GM11168 (cell line): ENCODE measurements around the gene RFPL4AL1.

Experiments used
- in situ Hi-C: fragments of 300-500 bp; cut with MboI; formaldehyde crosslinking; loops from one replicate; pipeline ENCODE4 v1.12.0; 2022; ENCODE audit warnings: low sequenced_read_pairs; ENCODE audit not compliant: unreplicated experiment

Gene RFPL4AL1

GRCh38 chr19:55820037-55820436 is 51.1 kb downstream of the RFPL4AL1 start:
- in situ Hi-C loops, result no loop called here
